BLaER1 (cell line): ENCODE results near the gene MMP25.

ENCODE experiments used
- H3K27ac ChIP-seq: shearing (Covaris generic); formaldehyde crosslinking; 2 replicates; pipeline ENCODE4 v1.8.1; 2022
- H3K27me3 ChIP-seq: shearing (Covaris generic); formaldehyde crosslinking; 2 replicates; pipeline ENCODE4 v1.8.1; 2022
- H3K36me3 ChIP-seq: shearing (Covaris generic); formaldehyde crosslinking; 2 replicates; pipeline ENCODE4 v1.8.1; 2022
- H3K4me1 ChIP-seq: shearing (Covaris generic); formaldehyde crosslinking; 2 replicates; pipeline ENCODE4 v1.8.1; 2022
- H3K4me2 ChIP-seq: shearing (Covaris generic); formaldehyde crosslinking; 2 replicates; pipeline ENCODE4 v1.8.1; 2022
- H3K4me3 ChIP-seq: shearing (Covaris generic); formaldehyde crosslinking; 2 replicates; pipeline ENCODE4 v1.8.1; 2022
- H3K9ac ChIP-seq: shearing (Covaris generic); formaldehyde crosslinking; 2 replicates; pipeline ENCODE4 v1.8.1; 2022
- H3K9me3 ChIP-seq: shearing (Covaris generic); formaldehyde crosslinking; 2 replicates; pipeline ENCODE4 v1.8.1; 2022
- H4K20me1 ChIP-seq: shearing (Covaris generic); formaldehyde crosslinking; 2 replicates; pipeline ENCODE4 v1.8.1; 2022
- Cebpa-rat ChIP-seq: shearing (Covaris generic); IDR thresholded peaks from 2 replicates; pipeline ENCODE4 v1.8.1; 2022

The MMP25 gene

DNA sequence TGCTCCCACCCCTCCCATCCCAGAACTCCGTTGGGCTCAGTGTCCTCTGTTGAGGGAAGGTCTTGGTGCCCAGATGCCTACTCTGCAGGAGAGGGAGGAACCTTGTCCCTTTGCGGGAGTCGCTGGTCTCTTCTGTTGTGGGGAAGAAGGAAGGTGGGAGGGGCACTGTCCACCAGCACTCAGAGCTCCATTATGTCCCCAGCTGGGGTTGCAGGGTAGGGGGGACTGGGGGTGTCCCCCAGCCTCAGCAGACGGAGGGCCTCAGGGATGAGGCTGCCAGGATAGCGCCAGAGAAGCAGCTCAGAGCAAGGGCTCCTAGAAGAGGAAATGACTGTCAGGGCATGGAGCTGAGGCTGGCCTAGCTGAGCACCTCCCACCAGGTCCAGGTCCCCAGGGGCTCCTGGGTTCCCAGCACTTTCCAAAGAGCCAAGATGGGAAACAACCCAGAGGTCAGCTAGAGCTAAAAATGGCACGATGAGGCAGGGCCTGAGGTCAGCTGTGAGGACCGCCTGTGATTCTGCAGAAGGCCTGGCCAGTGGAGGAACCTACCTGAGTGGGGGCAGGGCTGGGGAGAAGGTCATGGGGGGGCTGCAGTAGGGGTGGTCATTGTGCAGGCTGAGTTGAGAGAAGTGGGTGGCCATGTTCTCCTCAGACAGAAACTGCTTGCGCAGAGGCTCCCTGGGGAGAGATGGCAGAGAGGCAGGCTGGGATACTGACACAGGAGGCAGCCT is 23.5 kb upstream of the MMP25 start:
- Histone ChIP-seq H3K9me3 (no peaks in the 10 kb centered on the region), H3K9ac (peak overlapping the region; percentile 96; the same call in 1 of the 2 replicates), H3K4me3 (peak overlapping the region; percentile 79), H3K36me3 (peaks cover 23% of the 10 kb centered on the region), H3K4me1 (peaks cover 72% of the 10 kb centered on the region), H3K27ac (peak overlapping the region; percentile 99; the same call in 1 of the 2 replicates), H3K4me2 (peak overlapping the region; percentile 99), H4K20me1 (peaks cover 58% of the 10 kb centered on the region), H3K27me3 (peaks cover 29% of the 10 kb centered on the region)
- TF ChIP-seq Cebpa-rat, result no peak

DNA sequence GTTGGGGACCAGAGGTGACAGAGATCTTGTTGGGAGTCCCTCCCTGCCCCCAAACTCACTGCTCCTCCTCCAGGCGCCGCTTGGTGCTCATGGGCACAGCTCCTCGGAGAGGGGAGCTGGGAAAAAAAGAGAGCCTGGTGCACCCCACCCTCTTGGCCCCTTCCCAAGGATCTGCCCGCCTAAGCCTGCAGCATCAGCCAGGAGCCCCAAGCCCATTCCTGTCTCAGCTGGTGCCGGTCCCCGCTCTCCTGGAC is 23.0 kb upstream of the MMP25 start:
- TF ChIP-seq Cebpa-rat, result no peak
- Histone ChIP-seq H3K4me2 (peak overlapping the region; percentile 99), H3K27ac (peak overlapping the region; percentile 99), H4K20me1 (peaks cover 60% of the 10 kb centered on the region), H3K4me3 (peak overlapping the region; percentile 79), H3K4me1 (peaks cover 70% of the 10 kb centered on the region), H3K27me3 (peaks cover 26% of the 10 kb centered on the region), H3K36me3 (peaks cover 23% of the 10 kb centered on the region), H3K9me3 (no peaks in the 10 kb centered on the region), H3K9ac (peak overlapping the region; percentile 96)

DNA sequence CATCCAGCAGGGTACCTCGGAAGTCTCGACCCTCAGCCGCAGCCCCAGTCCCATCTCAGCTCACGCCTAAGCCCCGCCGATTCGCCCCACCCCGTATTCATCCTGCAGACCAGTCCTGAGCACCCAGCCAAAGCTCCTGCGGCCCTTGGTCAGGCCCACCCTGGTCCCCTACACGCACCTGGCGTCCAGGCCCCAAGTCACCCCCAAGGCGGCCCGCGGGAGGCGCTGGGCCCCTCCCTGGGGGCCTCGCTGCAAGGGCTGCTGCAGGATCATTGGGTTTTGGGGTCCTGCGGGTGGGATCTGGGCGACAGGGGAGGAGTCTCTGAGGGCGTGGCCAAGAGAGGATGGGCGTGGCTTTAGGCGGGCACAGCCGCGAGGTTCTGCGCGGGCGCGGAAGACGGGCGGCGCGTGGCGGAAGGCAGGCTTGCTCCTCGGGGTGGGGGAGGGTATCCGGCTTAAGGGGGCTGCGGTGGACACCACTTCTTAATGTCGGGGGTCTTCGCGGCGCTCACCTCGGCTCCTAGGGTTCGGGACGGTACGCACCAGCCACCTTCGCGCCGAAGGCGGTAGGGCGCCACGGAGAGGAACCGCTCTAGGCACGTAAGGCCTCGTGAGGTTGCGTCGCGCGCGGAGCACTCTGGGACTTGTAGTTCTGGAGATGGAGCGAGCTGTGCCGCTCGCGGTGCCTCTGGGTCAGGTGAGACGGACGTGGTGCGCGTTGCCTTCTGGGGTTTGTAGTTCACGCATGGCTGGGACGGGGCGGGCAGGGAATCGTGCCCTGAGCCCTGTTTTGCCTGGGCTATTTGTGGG is 22.5 kb upstream of the MMP25 start, which contains the start of the genes HCFC1R1 and THOC6:
HCFC1R1 (minus strand) TSS at position 274 of the 810 bp plus-strand sequence; CDS start at position 273, 1 bp downstream.
THOC6 (plus strand) TSS at position 367 of the 810 bp plus-strand sequence; CDS start at position 659, 292 bp downstream.
- peak within 1 kb of the TSS; percentile 96 for H3K9ac ChIP-seq
- H3K4me1 ChIP-seq, result peaks cover 75% of the 10 kb centered on the region
- no peak for TF ChIP-seq Cebpa-rat
- peak within 1 kb of the TSS; percentile 79 for H3K4me3 ChIP-seq
- peaks cover 66% of the 10 kb centered on the region for H4K20me1 ChIP-seq
- H3K4me2 ChIP-seq, result peak within 1 kb of the TSS; percentile 99
- peaks cover 23% of the 10 kb centered on the region for H3K36me3 ChIP-seq
- H3K27me3 ChIP-seq, result peaks cover 26% of the 10 kb centered on the region
- peak within 1 kb of the TSS; percentile 99 for H3K27ac ChIP-seq
- no peaks in the 10 kb centered on the region for H3K9me3 ChIP-seq

DNA sequence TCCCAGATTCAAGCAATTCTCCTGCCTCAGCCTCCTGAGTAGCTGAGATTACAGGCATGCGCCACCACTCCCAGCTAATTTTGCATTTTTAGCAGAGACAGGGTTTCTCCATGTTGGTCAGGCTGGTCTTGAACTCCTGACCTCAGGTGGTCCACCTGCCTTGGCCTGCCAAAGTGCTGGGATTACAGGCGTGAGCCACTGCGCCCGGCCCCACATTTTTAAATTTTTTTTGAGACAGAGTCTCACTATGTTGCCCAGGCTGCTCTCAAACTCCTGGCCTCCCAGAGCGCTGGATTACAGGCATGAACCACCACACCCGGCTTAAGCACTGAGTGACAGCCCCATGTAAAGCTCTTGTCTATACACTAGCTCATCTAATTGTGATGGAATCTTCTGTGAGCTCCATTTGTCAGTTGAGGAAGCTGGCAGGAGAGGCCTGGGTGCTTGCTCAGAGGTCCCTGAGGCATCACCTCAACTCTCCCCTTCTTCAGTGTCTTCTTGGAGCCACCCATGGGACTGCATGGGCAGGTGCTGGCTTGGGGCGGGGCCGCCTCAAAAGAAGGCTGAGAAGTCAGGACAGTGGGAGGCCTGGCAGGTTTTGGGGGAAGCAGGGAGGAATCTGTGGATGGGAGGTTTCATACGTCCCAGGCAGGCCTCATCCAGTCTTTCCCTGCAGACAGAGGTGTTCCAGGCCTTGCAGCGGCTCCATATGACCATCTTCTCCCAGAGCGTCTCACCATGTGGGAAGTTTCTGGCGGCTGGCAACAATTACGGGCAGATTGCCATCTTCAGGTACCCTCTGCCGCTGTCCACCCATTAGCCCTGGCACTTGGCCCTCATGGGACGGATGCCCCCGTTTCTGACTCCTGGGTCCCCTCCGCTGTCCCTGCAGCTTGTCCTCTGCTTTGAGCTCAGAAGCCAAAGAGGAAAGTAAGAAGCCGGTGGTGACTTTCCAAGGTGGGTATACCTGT is 21.0 kb upstream of the MMP25 start:
- Histone ChIP-seq H3K9ac (no peak overlapping the region), H3K4me3 (no peak overlapping the region), H3K27ac (no peak overlapping the region), H3K4me2 (peak overlapping the region; percentile 99), H3K36me3 (peaks cover 23% of the 10 kb centered on the region), H4K20me1 (peaks cover 80% of the 10 kb centered on the region), H3K4me1 (peaks cover 79% of the 10 kb centered on the region), H3K27me3 (peaks cover 37% of the 10 kb centered on the region), H3K9me3 (no peaks in the 10 kb centered on the region)
- TF ChIP-seq Cebpa-rat, result no peak

DNA sequence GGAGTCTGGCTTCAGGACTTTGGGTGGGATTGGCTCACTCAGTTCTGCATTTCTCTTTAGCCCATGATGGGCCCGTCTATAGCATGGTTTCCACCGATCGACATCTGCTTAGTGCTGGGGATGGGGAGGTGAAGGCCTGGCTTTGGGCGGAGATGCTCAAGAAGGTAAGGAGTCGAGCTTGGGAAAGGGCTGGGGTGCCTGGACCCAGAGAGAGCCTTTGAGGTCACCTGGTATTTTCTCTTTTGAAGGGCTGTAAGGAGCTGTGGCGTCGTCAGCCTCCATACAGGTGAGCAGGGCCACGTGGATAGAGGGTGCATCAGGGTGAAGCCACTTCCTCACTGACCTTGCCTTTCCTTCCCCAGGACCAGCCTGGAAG is 20.4 kb upstream of the MMP25 start:
- peaks cover 23% of the 10 kb centered on the region for H3K36me3 ChIP-seq
- H3K27ac ChIP-seq, result no peak overlapping the region
- no peak for TF ChIP-seq Cebpa-rat
- peaks cover 37% of the 10 kb centered on the region for H3K27me3 ChIP-seq
- H3K4me2 ChIP-seq, result no peak overlapping the region
- peaks cover 87% of the 10 kb centered on the region for H4K20me1 ChIP-seq
- H3K4me3 ChIP-seq, result no peak overlapping the region
- peaks cover 72% of the 10 kb centered on the region for H3K4me1 ChIP-seq
- no peaks in the 10 kb centered on the region for H3K9me3 ChIP-seq
- no peak overlapping the region for H3K9ac ChIP-seq

DNA sequence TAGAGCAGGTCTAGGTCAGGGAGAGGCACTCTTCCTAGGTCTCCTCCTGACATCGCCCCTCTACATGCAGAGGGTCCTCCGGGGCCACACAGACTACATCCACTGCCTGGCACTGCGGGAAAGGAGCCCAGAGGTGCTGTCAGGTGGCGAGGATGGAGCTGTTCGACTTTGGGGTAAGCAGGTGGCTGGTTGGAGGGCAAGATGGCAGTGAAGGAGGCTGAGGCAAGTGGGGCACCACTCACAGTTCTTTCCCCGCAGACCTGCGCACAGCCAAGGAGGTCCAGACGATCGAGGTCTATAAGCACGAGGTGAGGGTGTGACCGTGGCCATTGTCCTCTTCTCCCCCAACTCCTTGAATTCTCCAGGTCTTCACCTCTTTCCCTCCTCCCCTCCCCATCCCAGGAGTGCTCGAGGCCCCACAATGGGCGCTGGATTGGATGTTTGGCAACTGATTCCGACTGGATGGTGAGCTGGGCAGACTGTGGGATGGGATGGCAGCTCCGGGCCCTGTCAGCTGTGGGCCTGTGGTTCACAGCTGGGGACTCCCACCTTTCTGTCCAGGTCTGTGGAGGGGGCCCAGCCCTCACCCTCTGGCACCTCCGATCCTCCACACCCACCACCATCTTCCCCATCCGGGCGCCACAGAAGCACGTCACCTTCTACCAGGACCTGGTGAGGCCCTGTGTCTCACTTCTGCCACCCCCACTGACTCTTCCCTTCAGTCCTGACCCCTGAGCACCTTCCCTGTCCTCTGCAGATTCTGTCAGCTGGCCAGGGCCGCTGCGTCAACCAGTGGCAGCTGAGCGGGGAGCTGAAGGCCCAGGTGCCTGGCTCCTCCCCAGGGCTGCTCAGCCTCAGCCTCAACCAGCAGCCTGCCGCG is 19.5 kb upstream of the MMP25 start:
- Histone ChIP-seq H3K4me2 (peak overlapping the region; percentile 87), H3K4me3 (no peak overlapping the region), H3K4me1 (peaks cover 64% of the 10 kb centered on the region), H4K20me1 (peaks cover 85% of the 10 kb centered on the region), H3K9ac (no peak overlapping the region), H3K27me3 (peaks cover 37% of the 10 kb centered on the region), H3K27ac (no peak overlapping the region), H3K36me3 (peaks cover 23% of the 10 kb centered on the region), H3K9me3 (no peaks in the 10 kb centered on the region)
- no peak for TF ChIP-seq Cebpa-rat

DNA sequence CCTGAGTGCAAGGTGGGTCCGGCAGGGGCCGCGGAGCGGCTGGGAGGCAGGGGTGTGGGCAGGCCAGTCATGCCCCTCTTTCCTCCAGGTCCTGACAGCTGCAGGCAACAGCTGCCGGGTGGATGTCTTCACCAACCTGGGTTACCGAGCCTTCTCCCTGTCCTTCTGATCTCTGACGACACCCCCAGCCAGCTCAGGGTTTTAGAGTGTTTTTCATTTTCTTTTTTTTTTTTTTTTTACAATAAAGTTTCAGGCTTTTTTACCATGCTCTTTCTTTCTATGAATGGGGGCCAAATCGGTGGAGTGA is 18.9 kb upstream of the MMP25 start:
- H3K27ac ChIP-seq, result no peak overlapping the region
- no peak overlapping the region for H3K9ac ChIP-seq
- no peak for TF ChIP-seq Cebpa-rat
- no peak overlapping the region for H3K4me3 ChIP-seq
- no peaks in the 10 kb centered on the region for H3K9me3 ChIP-seq
- peaks cover 85% of the 10 kb centered on the region for H4K20me1 ChIP-seq
- H3K27me3 ChIP-seq, result peaks cover 43% of the 10 kb centered on the region
- peaks cover 58% of the 10 kb centered on the region for H3K4me1 ChIP-seq
- peaks cover 23% of the 10 kb centered on the region for H3K36me3 ChIP-seq
- H3K4me2 ChIP-seq, result peak overlapping the region; percentile 87

DNA sequence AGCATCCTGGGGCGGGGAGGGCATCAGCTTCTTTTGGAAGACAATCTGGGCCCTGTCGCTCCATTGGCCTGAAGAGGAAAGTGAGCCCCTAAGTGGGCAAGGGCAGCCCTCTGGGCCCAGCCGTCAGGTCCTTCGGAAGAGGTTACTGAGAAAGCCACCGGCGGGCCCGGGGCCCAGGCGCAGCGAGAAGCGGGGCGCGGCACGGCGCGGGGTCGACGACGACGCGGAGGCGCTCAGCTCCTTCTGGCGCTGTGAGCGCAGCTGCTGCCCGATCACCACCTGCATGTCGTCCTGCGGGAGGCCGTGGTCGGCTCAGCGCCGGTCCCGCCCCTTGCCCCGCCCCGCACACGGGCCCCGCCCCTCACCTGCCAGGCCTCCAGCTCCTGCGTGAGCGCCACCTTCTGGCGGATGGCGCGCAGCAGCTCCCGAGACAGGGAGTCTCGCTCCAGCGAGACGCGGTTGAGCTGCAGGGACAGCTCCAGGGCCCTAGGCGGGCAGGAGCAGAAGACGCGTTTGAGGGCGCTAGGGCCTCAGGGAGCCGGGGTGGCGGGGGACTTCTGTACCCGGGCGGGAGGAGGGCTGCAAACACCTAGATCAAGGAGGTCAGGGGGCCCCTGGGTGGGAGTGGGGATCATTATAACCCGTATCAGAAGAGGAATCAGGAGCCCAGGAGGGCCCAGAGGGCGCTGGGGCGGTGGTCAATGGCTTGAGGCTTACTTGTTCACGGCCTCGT is 18.2 kb upstream of the MMP25 start:
- H3K9me3 ChIP-seq, result no peaks in the 10 kb centered on the region
- peaks cover 81% of the 10 kb centered on the region for H4K20me1 ChIP-seq
- peaks cover 23% of the 10 kb centered on the region for H3K36me3 ChIP-seq
- 0 out of 2 replicates have a peak overlapping the region, but pooled peaks have one; percentile 25 for H3K4me3 ChIP-seq
- no peak for TF ChIP-seq Cebpa-rat
- H3K4me1 ChIP-seq, result peaks cover 51% of the 10 kb centered on the region
- H3K4me2 ChIP-seq, result peak overlapping the region; percentile 87
- H3K9ac ChIP-seq, result no peak overlapping the region
- H3K27me3 ChIP-seq, result peaks cover 50% of the 10 kb centered on the region
- peak overlapping the region; percentile 12; the same call in 1 of the 2 replicates for H3K27ac ChIP-seq
